K562 (cell line): Measurements from ENCODE around the gene HOXB6. TPM values are rescaled to one million over a fixed set of nuclear protein-coding genes. Genes with fewer than 3 reads are reported as not detected.

Source experiments
- BDP1 ChIP-seq: IDR thresholded peaks from 3 replicates; pipeline ENCODE4 v1.6.1; 2011; ENCODE audit not compliant: insufficient read length, insufficient read depth
- CCAR2 ChIP-seq: fragments of 200-400 bp; formaldehyde crosslinking; IDR thresholded peaks from 2 replicates; pipeline ENCODE4 v1.6.1; 2017; ENCODE audit warnings: mild to moderate bottlenecking, low read depth, low read length
- ELK1 ChIP-seq: sonication (generic); formaldehyde crosslinking; IDR thresholded peaks from 2 replicates; pipeline ENCODE4 v1.8.1; 2022; ENCODE audit warnings: missing genetic modification reagents
- FOS ChIP-seq: IDR thresholded peaks from 3 replicates; pipeline ENCODE4 v1.6.1; 2011; ENCODE audit not compliant: insufficient read length; ENCODE audit errors: extremely low read depth
- GTF2F1 ChIP-seq: IDR thresholded peaks from 2 replicates; pipeline ENCODE4 v1.6.1; 2011; ENCODE audit warnings: low read depth, low read length, improper control_type of control experiment
- HDAC1 ChIP-seq, 2 experiments: fragments of 450-650 bp; IDR thresholded peaks; 2 replicates each; pipeline ENCODE4 v1.6.1; 2016 to 2017; ENCODE audit warnings: inconsistent platforms in 1 of 2, mild to moderate bottlenecking in 1 of 2, moderate library complexity in 1 of 2
- HMBOX1 ChIP-seq: sonication (generic); IDR thresholded peaks from 2 replicates; pipeline ENCODE4 v1.6.1; 2016
- MEF2D ChIP-seq: conservative IDR thresholded peaks from 2 replicates; pipeline ENCODE4 v1.6.1; 2016; ENCODE audit warnings: low read depth, missing genetic modification characterization, missing compliant biosample characterization
- MIER1 ChIP-seq: fragments of 450-650 bp; IDR thresholded peaks from 2 replicates; pipeline ENCODE4 v1.6.1; 2016; ENCODE audit warnings: antibody characterized with exemption, mild to moderate bottlenecking, low read depth
- MYC ChIP-seq, 2 experiments: fragments of 250-450 bp in 1 of 2; sonication (Bioruptor Pico) in 1 of 2; IDR thresholded peaks; 2 replicates each; pipeline versions ENCODE4 v1.5.1 to v1.6.1; 2012 to 2021; ENCODE audit warnings: low read depth in 2 of 2, borderline replicate concordance in 1 of 2, improper control_type of control experiment in 1 of 2, low read length in 1 of 2, mild to moderate bottlenecking in 1 of 2, moderate library complexity in 1 of 2
- NONO ChIP-seq, 2 experiments: fragments of 200-400 bp in 1 of 2; fragments of 450-650 bp in 1 of 2; formaldehyde crosslinking in 1 of 2; IDR thresholded peaks; 2 replicates each; pipeline ENCODE4 v1.6.1; 2017; ENCODE audit warnings: low read depth in 2 of 2, mild to moderate bottlenecking in 2 of 2, moderate library complexity in 2 of 2, low read length in 1 of 2
- NRF1 ChIP-seq, 2 experiments: fragments of 450-650 bp; IDR thresholded peaks in 1 of 2; conservative IDR thresholded peaks in 1 of 2; 2 replicates each; pipeline ENCODE4 v1.6.1; 2014; ENCODE audit warnings: mild to moderate bottlenecking in 2 of 2
- OTX1 ChIP-seq: fragments of 450-650 bp; formaldehyde crosslinking; IDR thresholded peaks from 2 replicates; pipeline ENCODE4 v1.4.0; 2022; ENCODE audit warnings: mild to moderate bottlenecking
- PHTF2 ChIP-seq: fragments of 250-450 bp; sonication (Bioruptor Pico); IDR thresholded peaks from 2 replicates; pipeline ENCODE4 v1.5.0; 2021; ENCODE audit warnings: mild to moderate bottlenecking
- VEZF1 ChIP-seq: fragments of 200-800 bp; sonication (Bioruptor generic); IDR thresholded peaks from 2 replicates; pipeline ENCODE4 v1.6.1; 2017; ENCODE audit warnings: missing genetic modification characterization, missing compliant biosample characterization
- ZFP91 ChIP-seq: sonication (generic); formaldehyde crosslinking; IDR thresholded peaks from 2 replicates; pipeline ENCODE4 v1.8.0; 2022; ENCODE audit warnings: mild to moderate bottlenecking, missing genetic modification reagents
- ZNF212 ChIP-seq: fragments of 450-650 bp; formaldehyde crosslinking; IDR thresholded peaks from 2 replicates; pipeline ENCODE4 v1.4.0; 2020; ENCODE audit warnings: mild to moderate bottlenecking
- ZNF263 ChIP-seq: sonication (generic); formaldehyde crosslinking; IDR thresholded peaks from 2 replicates; pipeline ENCODE4 v1.8.0; 2022; ENCODE audit warnings: mild to moderate bottlenecking, missing genetic modification reagents, borderline replicate concordance
- ZNF639 ChIP-seq, 2 experiments: fragments of 200-800 bp in 1 of 2; sonication (Bioruptor generic) in 1 of 2; sonication (generic) in 1 of 2; formaldehyde crosslinking in 1 of 2; IDR thresholded peaks in 1 of 2; conservative IDR thresholded peaks in 1 of 2; 2 replicates each; pipeline versions ENCODE4 v1.5.0 to v1.6.1; 2016 to 2020; ENCODE audit warnings: missing compliant biosample characterization in 1 of 2, missing genetic modification characterization in 1 of 2, missing genetic modification reagents in 1 of 2
- ZNF77 ChIP-seq: fragments of 250-450 bp; sonication (Bioruptor Pico); IDR thresholded peaks from 2 replicates; pipeline ENCODE4 v1.5.0; 2020
- polyA plus RNA-seq, 8 experiments: library from polyadenylated mRNA; depleted of rRNA in 4 of 8; stranded (reverse) in 5 of 8; unstranded in 3 of 8; fragments of >200 nt; fragmentation: Nextera tagmentation in 2 of 8; fragmentation: Illumina TruSeq in 1 of 8; extraction: Ambion mirVana in 2 of 8; extraction: Trizol in 1 of 8; gene quantifications; 2 replicates each; pipeline versions ENCODE4 v1.2.1 to v1.2.3, GENCODE V29; 2011 to 2014; ENCODE audit warnings: inconsistent platforms in 1 of 8, missing spikeins in 1 of 8
- total RNA-seq, 7 experiments: library from RNA; depleted of rRNA in 6 of 7; stranded (reverse); fragments of >200 nt in 6 of 7; fragmentation: Illumina TruSeq in 2 of 7; extraction: Trizol in 2 of 7; gene quantifications; 2 replicates each; pipeline versions ENCODE4 v1.2.1 to v1.2.3, GENCODE V29; 2011 to 2021; ENCODE audit warnings: low replicate concordance in 1 of 7

HOXB6 gene
- total and polyA plus RNA-seq, 9 of the 15 experiments (the other 6 are each of a cell fraction or from before 2014, with no cell fraction given) = 1.2 to 14.8 (median 4.9) TPM

- TF ChIP-seq ZNF639 (CRISPR knock-in tag; conservative IDR thresholded peaks at IDR 0.05 in 1 of 2, IDR thresholded peaks at IDR 0.05 in 1 of 2) (no peak), MIER1 (no peak), BDP1 (no peak), HMBOX1 (no peak), FOS (no peak), ELK1 (CRISPR knock-in tag) (no peak), VEZF1 (peak; percentile 67), ZNF212 (no peak), ZNF77 (CRISPR knock-in tag) (no peak), OTX1 (no peak), GTF2F1 (no peak), NRF1 (conservative IDR thresholded peaks at IDR 0.05 in 1 of 2, IDR thresholded peaks at IDR 0.05 in 1 of 2) (peak; percentile 25 to 30; a peak in 1 of 4 replicates), CCAR2 (no peak), PHTF2 (CRISPR knock-in tag) (no peak), HDAC1 (IDR thresholded peaks at IDR 0.05) (no peak), MEF2D (no peak), NONO (IDR thresholded peaks at IDR 0.05; ENCODE audit: low read depth in 2 of 2, low read length in 1 of 2) (no peak), ZNF263 (CRISPR knock-in tag) (no peak), ZFP91 (CRISPR knock-in tag) (no peak), MYC (IDR thresholded peaks at IDR 0.05; ENCODE audit: low read depth, low read length) (no peak), MYC (CRISPR knock-in tag; IDR thresholded peaks at IDR 0.05; ENCODE audit: borderline replicate concordance, low read depth) (no peak)
Measured at GRCh38 chr17:48624544-48625494, 20.0 kb upstream of the HOXB6 start (continued).
